Ovary (tissue), 3 donors: ENCODE results near the gene PLCB1.

Source experiments
- POLR2A ChIP-seq: fragments of 450-650 bp; IDR thresholded peaks from one replicate; pipeline ENCODE4 v1.6.1; 2017; ENCODE audit warnings: antibody characterized with exemption, mild to moderate bottlenecking, moderate library complexity
- TF ChIP-seq, protein P1 (sequence below), 3 donors: fragments of 450-650 bp in 2 of 3; fragments of 200-600 bp in 1 of 3; IDR thresholded peaks; one replicate each; pipeline versions ENCODE4 v1.5.1 to v1.8.0; 2016 to 2022; ENCODE audit warnings: antibody characterized with exemption in 3 of 3, mild to moderate bottlenecking in 1 of 3
- donor health status: DM: no; HTN: no; CAD: no.

GRCh38 chr20:8150591-8150990 is 18.5 kb downstream of the PLCB1 start:
- TF ChIP-seq, protein P1, sequence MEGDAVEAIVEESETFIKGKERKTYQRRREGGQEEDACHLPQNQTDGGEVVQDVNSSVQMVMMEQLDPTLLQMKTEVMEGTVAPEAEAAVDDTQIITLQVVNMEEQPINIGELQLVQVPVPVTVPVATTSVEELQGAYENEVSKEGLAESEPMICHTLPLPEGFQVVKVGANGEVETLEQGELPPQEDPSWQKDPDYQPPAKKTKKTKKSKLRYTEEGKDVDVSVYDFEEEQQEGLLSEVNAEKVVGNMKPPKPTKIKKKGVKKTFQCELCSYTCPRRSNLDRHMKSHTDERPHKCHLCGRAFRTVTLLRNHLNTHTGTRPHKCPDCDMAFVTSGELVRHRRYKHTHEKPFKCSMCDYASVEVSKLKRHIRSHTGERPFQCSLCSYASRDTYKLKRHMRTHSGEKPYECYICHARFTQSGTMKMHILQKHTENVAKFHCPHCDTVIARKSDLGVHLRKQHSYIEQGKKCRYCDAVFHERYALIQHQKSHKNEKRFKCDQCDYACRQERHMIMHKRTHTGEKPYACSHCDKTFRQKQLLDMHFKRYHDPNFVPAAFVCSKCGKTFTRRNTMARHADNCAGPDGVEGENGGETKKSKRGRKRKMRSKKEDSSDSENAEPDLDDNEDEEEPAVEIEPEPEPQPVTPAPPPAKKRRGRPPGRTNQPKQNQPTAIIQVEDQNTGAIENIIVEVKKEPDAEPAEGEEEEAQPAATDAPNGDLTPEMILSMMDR (IDR thresholded peaks at IDR 0.05) = no peak
- no peak for TF ChIP-seq POLR2A
